ENCODE results near the gene FAF2.
"Not testable (repeated sequence)": the region's sequence is repeated elsewhere in the genome, so short reads cannot be mapped to it uniquely, and the experiment has no call there.

Gene FAF2

DNA sequence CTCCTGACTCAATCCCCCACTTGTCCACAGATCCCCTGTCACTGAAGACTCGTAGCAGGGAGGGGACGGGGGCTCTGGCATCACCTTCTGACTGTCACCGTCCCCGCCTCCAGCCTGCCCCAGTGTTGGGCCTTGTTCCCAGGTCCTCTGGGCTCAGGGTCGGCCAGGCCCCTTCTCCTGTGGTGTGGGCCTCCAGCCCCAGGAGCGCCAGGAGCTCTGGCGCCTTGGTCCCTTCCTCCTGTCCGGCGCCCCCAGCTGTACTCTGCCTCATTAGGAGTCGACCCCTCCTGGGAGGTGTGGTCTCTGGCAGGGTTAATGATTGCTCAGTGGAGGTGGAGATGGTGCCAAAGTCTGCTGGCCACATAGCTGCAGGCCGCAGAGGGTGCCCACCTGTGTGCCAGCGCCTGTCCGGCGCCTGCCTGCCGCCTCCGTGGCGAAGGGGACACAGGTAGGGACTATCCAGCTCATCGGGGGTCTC is 100.8 kb downstream of the FAF2 start, which contains the start of gene CDHR2:
Gene CDHR2, plus strand, starts transcription at position 376 of the 478 bp plus-strand sequence. CDS start 16,011 bp downstream, outside the sequence.
- DNase-seq: no peak

DNA sequence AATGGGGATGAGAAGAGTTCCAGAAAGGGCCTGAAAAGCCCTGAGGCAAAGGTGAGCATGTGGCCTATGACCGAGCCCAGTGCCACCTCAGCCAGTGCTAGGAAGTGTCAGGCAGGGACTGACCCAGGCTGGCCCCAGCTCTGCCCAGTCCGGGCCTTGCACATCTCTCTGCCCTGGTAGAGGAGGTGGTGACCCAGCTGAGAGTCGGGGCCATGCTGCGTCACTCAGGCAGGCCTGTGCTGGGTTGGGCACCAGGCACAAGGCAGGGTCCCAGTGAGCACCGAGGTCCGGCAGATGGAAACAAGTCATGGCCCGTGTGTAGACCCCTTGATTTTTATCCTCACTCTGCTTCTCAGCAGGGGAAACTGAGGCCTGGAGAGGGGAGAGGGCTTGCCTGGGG is 101.7 kb downstream of the FAF2 start:
- no peak for DNase-seq

DNA sequence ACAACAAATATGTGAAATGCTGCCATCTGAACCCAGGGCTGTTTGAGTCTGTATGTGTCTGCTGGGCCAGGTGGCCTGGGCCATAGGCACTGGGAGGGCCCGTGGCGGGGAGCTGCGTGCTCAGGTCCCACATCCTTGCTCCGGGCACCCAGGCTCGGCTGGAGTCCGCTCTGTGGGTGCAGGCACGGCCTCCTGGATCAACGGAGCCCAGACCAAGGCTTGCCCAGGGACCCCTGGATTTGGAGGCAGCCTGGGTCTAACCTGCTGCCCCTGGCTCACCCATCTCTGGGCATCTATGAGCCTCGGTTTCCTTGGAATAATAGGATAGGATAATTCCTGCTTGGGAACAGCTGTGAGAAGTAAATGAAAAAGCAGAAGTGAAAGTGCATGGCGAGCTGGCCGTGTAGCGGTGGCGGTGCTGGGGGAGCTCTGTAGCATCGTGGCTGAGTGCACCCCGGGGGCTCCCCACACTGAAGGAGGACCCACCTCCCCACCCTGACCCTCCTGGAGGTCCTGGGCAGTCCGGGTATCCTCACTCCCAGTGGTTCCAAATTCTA is 102.2 kb downstream of the FAF2 start:
- DNase-seq: no peak

DNA sequence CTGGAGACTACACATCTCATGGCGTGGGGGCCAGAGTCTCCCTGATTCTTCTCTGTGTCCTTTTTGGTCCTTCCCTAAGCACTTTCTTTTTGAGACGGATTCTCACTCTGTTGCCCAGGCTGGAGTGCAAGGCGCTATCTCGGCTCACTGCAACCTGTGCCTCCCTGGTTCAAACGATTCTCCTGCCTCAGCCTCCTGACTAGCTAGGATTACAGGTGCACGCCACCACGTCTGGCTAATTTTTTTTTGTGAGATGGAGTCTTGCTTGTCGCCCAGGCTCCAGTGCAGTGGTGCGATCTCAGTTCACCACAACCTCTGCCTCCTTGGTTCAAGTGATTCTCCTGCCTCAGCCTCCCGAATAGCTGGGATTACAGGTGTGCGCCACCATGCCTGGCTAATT is 102.8 kb downstream of the FAF2 start:
- not testable (repeated sequence) for DNase-seq

DNA sequence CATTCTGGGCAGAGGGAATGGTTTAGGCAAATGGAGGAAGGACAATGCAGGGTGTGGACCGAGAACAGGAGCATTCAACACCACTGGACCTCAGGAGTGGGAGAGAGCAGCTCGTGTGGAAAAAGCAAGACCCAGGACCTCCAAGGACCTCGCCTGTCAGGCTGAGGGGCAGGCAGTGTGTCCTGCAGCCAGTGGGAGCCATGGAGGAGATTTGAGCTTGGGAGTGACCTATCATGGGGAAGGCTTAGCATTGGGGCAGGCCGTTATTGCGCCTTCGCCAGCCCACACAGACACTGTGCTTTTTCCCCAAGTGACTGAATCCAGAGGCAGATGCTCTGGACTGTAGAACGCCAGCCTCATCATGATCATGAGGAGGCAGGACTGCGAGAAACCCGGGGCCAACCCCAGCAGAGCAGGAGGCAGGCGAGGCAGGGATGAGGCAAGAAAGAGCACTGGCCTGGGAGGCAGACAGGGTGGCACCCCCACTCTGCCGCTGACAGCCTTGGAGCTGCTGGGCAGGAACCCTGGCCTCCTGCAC is 104.2 kb downstream of the FAF2 start:
- no peak for DNase-seq

DNA sequence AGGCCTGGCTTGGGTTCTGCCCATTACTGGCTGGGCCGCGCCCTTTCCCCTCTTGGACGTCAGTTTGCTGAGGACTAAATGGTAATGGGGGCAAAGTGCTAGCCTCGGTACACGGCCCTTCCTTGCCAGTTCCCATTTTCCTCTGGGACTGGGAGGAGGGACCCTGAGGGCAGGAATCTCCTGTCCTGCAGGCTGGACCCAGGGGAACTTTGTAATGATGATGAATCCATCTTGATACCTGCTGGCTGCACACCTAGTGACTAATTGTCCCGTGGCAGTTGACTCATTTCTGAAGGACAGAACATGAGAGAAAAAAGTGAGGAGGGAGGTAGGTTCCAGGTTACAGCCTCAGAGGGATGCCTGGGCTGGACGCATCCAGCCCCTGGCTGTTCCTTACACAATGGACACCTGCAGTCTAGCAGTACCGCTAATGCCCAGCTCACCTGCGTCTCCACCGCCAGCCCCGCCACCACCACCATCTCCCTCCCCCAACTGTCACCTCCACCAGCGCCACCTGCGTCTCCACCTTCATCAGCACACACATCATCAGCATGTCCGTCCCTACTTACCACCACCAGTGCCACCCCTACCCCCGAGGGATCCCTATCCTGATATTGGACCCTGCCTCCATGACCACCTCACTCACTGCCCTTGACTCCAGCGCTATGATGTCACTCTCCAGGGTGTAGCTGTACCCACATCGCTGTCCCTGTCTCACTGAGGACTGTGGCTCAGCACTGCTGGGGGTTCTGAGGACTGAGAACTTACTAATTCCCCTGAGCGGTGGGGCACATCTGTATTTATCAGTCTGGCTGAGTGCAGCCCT is 105.3 kb downstream of the FAF2 start:
- no peak for DNase-seq

DNA sequence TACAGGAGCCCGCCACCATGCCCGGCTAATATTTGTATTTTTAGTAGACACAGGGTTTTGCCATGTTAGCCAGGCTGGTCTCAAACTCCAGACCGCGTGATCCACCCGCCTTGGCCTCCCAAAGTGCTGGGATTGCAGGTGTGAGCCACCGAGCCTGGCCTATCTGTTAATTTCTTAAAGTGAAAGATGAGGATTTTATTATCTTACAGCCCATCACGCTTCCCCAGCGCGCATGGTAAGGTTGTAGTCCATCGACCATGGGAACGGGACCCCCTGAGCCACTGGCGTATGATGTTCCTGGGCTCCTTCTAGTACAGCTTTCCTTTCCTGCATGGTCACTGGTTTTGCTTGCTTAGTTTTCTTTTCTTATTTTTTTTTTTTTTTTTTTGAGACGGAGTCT is 109.7 kb downstream of the FAF2 start:
- no peak for DNase-seq
